DND-41 (cell line): Measurements from ENCODE around the gene AP1B1.

Experiments used
- ATAC-seq: fragments of 200-7000 bp; cut with Tn5 transposase; 3 replicates; pipeline ENCODE4 v1.9.1; 2021; ENCODE audit warnings: low read depth; ENCODE audit not compliant: insufficient read depth
- DNase-seq: peaks from one replicate; pipeline ENCODE4 v3.0.0-alpha.2; 2020
- H2AFZ ChIP-seq: 2 replicates; pipeline ENCODE4 v1.6.0; 2012; ENCODE audit warnings: low read depth, low read length
- H3K27ac ChIP-seq: 2 replicates; pipeline ENCODE4 v1.5.1; 2012; ENCODE audit warnings: low read length, inconsistent platforms
- H3K27me3 ChIP-seq: fragments of 200-600 bp; sonication (generic); 2 replicates; pipeline ENCODE4 v1.6.0; 2012; ENCODE audit warnings: low read length, mild to moderate bottlenecking, inconsistent platforms; ENCODE audit not compliant: insufficient read depth, poor library complexity
- H3K36me3 ChIP-seq: 2 replicates; pipeline ENCODE4 v1.5.1; 2012; ENCODE audit warnings: low read length, inconsistent platforms; ENCODE audit not compliant: insufficient read depth
- H3K4me1 ChIP-seq: 2 replicates; pipeline ENCODE4 v1.5.1; 2012; ENCODE audit warnings: mild to moderate bottlenecking, low read length; ENCODE audit not compliant: insufficient read depth
- H3K4me2 ChIP-seq: 2 replicates; pipeline ENCODE4 v1.6.0; 2012; ENCODE audit warnings: mild to moderate bottlenecking, moderate library complexity, low read length, inconsistent platforms; ENCODE audit not compliant: insufficient read depth
- H3K4me3 ChIP-seq, 2 experiments: fragments of 200-600 bp in 1 of 2; shearing (Covaris generic) in 1 of 2; 2 replicates each; pipeline ENCODE4 v1.5.1; 2012 to 2016; ENCODE audit warnings: inconsistent platforms in 2 of 2, low read length in 2 of 2, mild to moderate bottlenecking in 2 of 2, low read depth in 1 of 2, moderate library complexity in 1 of 2
- H3K79me2 ChIP-seq: 2 replicates; pipeline ENCODE4 v1.6.0; 2012; ENCODE audit warnings: low read length, inconsistent platforms; ENCODE audit not compliant: insufficient read depth
- H3K9ac ChIP-seq: 2 replicates; pipeline ENCODE4 v1.6.0; 2012; ENCODE audit warnings: low read depth, mild to moderate bottlenecking, inconsistent platforms, low read length, moderate library complexity
- H3K9me3 ChIP-seq: 2 replicates; pipeline ENCODE4 v1.5.1; 2012; ENCODE audit warnings: low read length, moderate library complexity, mild to moderate bottlenecking, inconsistent platforms; ENCODE audit not compliant: insufficient read depth, severe bottlenecking
- H4K20me1 ChIP-seq: 2 replicates; pipeline ENCODE4 v1.6.0; 2012; ENCODE audit warnings: low read length; ENCODE audit not compliant: insufficient read depth
- EZH2 ChIP-seq: IDR thresholded peaks from 3 replicates; pipeline ENCODE4 v1.6.1; 2012; ENCODE audit warnings: borderline replicate concordance, low read depth, mild to moderate bottlenecking, moderate library complexity, low read length, inconsistent platforms; ENCODE audit not compliant: severe bottlenecking
- TF ChIP-seq, protein P1 (sequence below): IDR thresholded peaks from 2 replicates; pipeline ENCODE4 v1.5.1; 2012; ENCODE audit warnings: borderline replicate concordance, low read length, moderate library complexity, mild to moderate bottlenecking; ENCODE audit not compliant: poor library complexity, severe bottlenecking; ENCODE audit errors: extremely low read depth

AP1B1 gene

DNA sequence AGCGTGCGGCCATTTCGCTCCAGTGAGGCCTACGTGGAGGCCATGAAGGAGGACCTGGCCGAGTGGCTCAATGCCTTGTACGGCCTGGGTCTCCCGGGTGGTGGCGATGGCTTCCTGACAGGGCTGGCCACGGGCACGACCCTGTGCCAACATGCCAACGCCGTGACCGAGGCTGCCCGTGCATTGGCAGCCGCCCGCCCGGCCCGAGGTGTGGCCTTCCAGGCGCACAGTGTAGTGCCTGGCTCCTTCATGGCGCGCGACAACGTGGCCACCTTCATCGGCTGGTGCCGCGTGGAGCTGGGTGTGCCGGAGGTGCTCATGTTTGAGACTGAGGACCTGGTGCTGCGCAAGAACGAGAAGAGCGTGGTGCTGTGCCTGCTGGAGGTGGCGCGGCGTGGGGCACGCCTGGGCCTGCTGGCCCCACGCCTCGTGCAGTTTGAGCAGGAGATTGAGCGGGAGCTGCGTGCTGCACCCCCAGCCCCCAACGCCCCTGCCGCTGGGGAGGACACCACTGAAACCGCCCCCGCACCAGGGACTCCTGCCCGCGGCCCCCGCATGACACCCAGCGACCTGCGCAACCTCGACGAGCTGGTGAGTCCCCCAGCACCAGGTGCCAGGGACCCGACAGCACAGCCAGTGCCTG is 80.1 kb downstream of the AP1B1 start:
- Histone ChIP-seq H3K36me3 (no peaks in the 10 kb centered on the region), H3K9ac (no peak overlapping the region), H3K4me3 (no peak overlapping the region), H3K27me3 (peaks cover 11% of the 10 kb centered on the region), H4K20me1 (0 out of 2 replicates have a peak, but pooled peaks cover 7% of the 10 kb centered on the region), H3K27ac (no peak overlapping the region), H3K9me3 (no peaks in the 10 kb centered on the region), H3K4me1 (peaks cover 18% of the 10 kb centered on the region), H2AFZ (no peak overlapping the region), H3K79me2 (no peaks in the 10 kb centered on the region), H3K4me2 (peak overlapping the region; percentile 77; the same call in 1 of the 2 replicates)
- ATAC-seq (no peak), DNase-seq (no peak)
- TF ChIP-seq EZH2 = no peak
- TF ChIP-seq, protein P1, sequence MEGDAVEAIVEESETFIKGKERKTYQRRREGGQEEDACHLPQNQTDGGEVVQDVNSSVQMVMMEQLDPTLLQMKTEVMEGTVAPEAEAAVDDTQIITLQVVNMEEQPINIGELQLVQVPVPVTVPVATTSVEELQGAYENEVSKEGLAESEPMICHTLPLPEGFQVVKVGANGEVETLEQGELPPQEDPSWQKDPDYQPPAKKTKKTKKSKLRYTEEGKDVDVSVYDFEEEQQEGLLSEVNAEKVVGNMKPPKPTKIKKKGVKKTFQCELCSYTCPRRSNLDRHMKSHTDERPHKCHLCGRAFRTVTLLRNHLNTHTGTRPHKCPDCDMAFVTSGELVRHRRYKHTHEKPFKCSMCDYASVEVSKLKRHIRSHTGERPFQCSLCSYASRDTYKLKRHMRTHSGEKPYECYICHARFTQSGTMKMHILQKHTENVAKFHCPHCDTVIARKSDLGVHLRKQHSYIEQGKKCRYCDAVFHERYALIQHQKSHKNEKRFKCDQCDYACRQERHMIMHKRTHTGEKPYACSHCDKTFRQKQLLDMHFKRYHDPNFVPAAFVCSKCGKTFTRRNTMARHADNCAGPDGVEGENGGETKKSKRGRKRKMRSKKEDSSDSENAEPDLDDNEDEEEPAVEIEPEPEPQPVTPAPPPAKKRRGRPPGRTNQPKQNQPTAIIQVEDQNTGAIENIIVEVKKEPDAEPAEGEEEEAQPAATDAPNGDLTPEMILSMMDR = no peak

DNA sequence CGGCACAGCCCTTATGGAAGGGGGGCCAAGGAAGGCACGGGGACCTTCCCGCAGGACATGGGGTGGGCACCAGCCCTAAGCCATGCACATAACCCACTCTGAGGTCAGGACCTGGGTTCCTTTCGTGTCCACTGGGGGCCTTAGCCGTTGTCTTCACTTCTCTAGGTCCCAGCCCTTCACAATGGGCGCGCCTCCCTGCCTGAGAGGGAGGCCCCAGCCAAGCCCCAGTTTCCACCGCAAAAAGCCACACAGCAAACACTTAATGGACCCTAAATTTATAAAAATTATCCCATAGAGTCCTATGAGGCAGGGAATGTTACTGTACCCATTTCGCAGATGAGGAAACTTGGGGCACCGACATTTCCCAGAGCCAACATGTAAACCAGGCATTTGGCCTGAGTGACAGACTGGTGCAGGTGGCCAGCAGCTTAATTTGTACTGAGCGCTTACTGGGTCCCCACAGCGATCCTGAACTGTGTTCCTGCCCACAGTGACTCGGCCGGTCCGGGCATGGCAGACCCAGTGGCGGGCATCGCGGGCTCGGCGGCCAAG is 80.7 kb downstream of the AP1B1 start:
- no peaks in the 10 kb centered on the region for H3K9me3 ChIP-seq
- H3K27ac ChIP-seq = no peak overlapping the region
- 0 out of 2 replicates have a peak, but pooled peaks cover 7% of the 10 kb centered on the region for H4K20me1 ChIP-seq
- ATAC-seq (no peak), DNase-seq (no peak)
- H3K27me3 ChIP-seq = peaks cover 11% of the 10 kb centered on the region
- H3K36me3 ChIP-seq = no peaks in the 10 kb centered on the region
- TF ChIP-seq, protein P1 = no peak
- no peak for TF ChIP-seq EZH2
- H3K9ac ChIP-seq = peak overlapping the region; percentile 43; the same call in 1 of the 2 replicates
- H3K4me1 ChIP-seq = peaks cover 18% of the 10 kb centered on the region
- H3K4me2 ChIP-seq = peak overlapping the region; percentile 77
- H3K79me2 ChIP-seq = no peaks in the 10 kb centered on the region
- H2AFZ ChIP-seq = no peak overlapping the region
- H3K4me3 ChIP-seq = peak overlapping the region in 1 of 2 experiments; percentile 68; a peak in 2 of 4 replicates

DNA sequence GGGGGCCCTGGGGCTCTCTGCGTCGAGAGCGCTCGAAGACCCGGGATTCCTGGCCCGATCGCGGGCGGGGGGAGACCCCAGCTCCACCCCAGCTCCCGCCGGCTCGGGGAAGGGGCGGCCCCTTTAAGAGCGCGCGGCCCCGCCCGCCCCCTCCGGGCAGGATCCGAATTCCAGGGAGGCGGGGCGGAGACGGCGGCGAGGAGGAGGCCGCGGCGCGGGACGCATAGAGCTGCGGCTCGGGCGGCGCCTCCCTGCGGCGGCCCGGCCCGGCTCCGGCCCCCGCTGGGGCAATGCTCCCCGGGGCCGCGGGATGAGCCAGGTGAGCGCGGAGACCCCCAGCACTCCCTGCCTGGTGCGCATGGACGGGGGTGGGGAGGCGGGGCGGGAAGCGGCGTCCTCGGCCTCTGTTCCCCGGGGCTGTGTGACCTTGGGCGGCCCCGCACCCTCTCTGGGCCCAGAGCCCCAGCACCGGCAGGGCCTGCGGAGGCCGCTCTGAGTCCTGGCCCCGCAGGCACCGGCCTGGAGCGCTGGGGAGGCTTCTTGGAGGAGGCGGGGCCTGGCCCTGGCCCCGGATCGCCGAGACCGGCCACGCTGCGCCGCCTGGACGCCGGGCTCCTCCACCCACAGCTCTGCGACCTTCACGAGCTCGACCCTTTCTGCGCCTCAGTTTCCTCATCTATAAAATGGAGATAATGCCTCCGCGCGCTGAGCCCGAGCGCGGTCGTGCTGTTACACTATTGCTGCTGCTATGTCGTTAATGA is 81.4 kb downstream of the AP1B1 start:
- peaks cover 11% of the 10 kb centered on the region for H3K27me3 ChIP-seq
- DNase-seq (peak; percentile 61), ATAC-seq (peak; percentile 64)
- peak overlapping the region; percentile 1; the same call in 1 of the 2 replicates for H3K27ac ChIP-seq
- H3K36me3 ChIP-seq = no peaks in the 10 kb centered on the region
- peak overlapping the region; percentile 43 for H3K9ac ChIP-seq
- H3K79me2 ChIP-seq = no peaks in the 10 kb centered on the region
- H3K9me3 ChIP-seq = no peaks in the 10 kb centered on the region
- peak overlapping the region; percentile 13 to 68; a peak in 3 of 4 replicates for H3K4me3 ChIP-seq
- peak overlapping the region; percentile 57 for H2AFZ ChIP-seq
- peaks cover 18% of the 10 kb centered on the region for H3K4me1 ChIP-seq
- TF ChIP-seq, protein P1 = no peak
- no peak for TF ChIP-seq EZH2
- H4K20me1 ChIP-seq = peaks cover 7% of the 10 kb centered on the region; the same call in 1 of the 2 replicates
- H3K4me2 ChIP-seq = peak overlapping the region; percentile 77
